GM12872 (cell line): ENCODE results near the gene PLEKHM2.

Source experiments
- CTCF ChIP-seq: IDR thresholded peaks from 3 replicates; pipeline ENCODE4 v1.5.1; 2011; ENCODE audit warnings: low read depth, mild to moderate bottlenecking, low read length, moderate library complexity; ENCODE audit not compliant: insufficient read depth

PLEKHM2 gene

GRCh38 chr1:15755646-15756040 is 71.5 kb downstream of the PLEKHM2 start:
- TF ChIP-seq CTCF = no peak

- no peak for TF ChIP-seq CTCF
These were observed 72.3 kb downstream of the PLEKHM2 start for GRCh38 chr1:15756143-15757015.

- no peak for TF ChIP-seq CTCF
These were observed 73.0 kb downstream of the PLEKHM2 start for GRCh38 chr1:15757016-15757543.

GRCh38 chr1:15757575-15758342 is 73.6 kb downstream of the PLEKHM2 start:
- TF ChIP-seq CTCF = no peak

GRCh38 chr1:15758343-15758931 is 74.3 kb downstream of the PLEKHM2 start, which contains the start of gene FBLIM1:
Gene FBLIM1, plus strand, starts transcription at chr1:15758795. Its CDS starts 6,189 bp downstream, at chr1:15764984.
- no peak for TF ChIP-seq CTCF

GRCh38 chr1:15758953-15759661 is 75.0 kb downstream of the PLEKHM2 start:
- TF ChIP-seq CTCF = no peak
